Stimulated activated CD8-positive, alpha-beta memory T cell treated with anti-CD3 and anti-CD28 coated beads, Interleukin-2, amount 100 ng/mL, for 1 hour (primary cell): ENCODE data around the gene TGM2.

Source experiments
- DNase-seq, 2 donors: peaks; one replicate each; pipeline ENCODE4 v3.0.0-alpha.2; 2020; ENCODE audit warnings: low read depth in 2 of 2

TGM2 gene

DNA sequence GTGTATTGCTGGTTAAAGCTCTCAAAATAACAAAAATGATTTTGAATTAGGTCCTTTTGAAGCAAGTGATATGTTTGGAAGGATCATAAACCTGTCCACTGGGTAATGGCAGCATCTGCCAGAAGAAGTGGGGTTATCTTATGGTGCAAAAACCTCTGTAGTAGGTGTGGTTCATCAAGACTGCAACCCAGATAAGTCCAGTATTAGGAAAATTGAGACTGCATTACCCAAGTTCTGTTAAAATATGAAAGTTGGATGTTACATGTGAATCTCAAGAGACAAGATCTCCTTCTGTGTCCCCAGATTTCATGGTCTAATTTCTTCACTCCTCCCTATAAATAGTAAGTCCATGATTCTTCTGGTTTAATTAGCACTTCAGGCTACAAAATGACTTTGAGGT is 72.2 kb downstream of the TGM2 start:
- DNase-seq, result no peak

DNA sequence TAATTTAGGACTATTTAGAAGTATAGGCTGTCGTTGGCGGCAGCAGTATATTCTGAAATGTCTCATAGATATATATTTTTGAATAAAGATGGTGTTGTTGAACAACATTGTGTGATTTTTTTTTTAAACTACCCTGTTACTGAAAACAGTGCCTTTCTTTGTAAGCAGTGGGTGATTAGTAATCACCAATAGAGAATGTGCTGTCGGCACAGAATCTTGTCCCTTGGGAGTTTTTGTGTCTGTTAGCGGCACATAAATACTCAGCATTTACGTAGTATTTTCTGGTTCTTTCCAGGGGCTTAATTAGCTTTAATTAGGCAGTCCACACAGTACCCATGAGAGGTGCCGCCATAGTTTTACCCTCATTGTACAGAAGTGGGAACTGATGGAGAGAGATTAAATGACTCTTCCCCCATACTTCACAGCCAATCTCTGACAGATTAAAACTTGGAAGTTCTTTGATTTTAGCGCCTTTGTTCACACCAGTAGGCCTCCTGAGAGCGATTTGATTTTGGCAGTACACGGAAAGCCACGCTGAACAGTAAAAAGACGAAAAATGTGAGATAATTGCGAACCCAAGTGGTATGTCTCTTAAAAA is 72.7 kb downstream of the TGM2 start:
- DNase-seq, result no peak

DNA sequence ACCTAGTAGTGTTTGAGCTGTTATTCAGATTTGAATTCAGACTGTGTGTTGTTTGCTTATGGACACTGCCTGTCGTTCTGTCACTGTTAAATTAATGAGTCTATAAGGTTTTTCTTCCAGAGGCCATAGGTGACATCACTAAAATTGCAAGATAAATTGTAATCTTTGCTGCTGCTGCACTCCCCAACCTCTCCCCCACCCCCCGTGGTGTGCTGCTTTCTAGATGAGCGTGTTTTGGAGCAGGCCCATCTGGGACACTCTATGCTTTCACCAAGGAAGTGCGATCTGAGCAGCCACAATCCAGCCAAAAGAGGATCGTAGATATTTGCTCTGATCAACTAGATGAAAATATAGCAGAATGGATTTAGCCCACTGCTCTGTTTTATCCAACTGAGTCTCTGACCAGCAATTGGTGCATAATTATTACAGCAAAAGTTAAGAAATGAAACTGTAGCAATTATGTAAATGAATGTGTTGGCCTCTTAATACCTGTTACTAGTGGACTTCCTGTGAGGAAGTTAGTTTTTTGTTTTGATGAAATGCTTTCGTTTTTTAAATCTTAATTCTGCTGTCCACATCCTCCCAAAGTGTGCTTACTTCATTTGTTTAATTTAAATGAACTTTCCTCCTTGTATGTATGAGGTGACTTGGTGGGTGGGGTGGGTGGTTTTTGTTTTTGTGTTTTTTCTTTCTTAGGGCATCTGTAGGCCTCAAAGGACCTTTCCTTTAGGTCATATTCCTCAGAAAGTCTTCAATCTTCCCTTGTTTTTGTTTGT is 73.4 kb downstream of the TGM2 start:
- DNase-seq, result no peak

DNA sequence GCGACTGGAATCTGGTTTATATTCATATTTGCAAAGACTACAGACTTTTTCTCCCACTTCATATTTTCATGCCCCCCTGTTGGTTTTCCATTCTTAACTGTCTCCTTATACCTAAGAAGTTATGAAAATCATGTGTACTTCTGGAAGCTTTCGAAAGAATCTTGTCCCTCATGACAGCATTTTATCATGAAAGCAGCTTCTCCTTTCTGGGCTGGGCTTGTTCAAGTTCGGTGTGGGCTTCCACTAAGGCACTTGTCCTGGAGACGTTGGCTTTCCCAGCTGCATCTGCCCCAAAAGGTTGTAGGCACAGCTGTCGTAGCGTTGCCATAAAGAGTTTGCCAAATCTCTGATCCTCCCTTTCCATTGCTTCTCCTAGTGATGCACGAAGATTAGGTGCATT is 75.0 kb downstream of the TGM2 start:
- no peak for DNase-seq

DNA sequence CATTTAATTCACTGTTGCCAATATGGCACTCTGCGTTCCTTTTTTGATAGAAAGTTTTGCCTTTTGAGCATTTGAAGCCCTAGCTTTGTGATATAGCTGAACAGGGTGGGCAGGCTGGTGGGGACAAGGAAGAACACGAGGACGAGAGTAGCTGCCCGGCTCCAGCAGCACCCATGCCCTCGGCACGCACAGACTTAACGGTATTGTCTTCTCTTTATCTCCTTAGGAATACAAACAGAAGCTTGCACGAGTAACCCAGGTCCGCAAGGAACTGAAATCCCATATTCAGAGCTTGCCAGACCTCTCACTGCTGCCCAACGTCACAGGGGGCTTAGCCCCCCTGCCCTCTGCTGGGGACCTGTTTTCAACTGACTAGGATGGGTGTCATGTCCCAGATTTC is 75.6 kb downstream of the TGM2 start:
- no peak for DNase-seq

DNA sequence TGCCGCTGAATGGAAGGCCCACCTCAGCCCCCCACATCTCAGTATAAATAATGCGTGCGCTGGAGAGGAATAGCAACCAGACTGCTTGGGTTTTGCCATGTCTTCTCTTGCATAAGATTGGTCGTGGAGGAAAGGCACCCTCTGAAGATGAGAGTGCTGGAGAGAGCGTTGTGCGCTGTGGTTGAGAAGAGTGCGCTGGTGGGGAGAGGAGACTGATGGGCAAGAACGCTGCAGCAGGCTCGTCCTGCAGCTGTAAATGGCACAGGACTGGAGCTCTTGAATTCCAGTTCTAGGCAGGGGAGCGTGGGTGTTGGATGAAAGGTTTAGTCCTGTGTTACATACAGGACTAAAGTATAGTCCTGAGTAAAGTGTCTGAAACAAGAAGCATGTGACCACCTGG is 80.0 kb downstream of the TGM2 start:
- no peak for DNase-seq

DNA sequence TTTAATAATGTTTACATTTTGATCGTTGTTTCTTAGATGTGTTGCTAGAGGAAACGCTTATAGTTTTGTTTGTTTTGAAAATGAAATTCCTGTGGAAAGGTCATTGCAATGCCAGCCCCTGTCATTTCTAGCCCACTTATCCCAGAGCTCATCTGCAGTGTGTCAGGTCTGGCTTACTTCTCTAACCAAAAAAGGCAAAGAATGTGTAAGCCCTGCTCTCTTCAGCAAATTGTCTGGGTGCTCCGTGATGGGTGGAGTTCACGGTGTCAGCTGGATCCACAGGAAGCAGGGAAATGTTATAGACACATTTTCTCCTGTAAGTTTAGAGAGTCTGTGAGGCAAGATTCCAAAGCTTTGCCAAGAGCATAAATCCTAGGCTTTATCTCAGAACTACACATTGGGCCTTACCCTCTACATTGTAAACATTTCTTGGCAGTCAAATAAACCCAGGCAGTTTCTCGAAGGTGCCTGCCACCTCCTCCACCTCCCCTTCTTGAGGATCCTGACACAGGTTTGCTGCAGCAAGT is 80.6 kb downstream of the TGM2 start:
- DNase-seq, result no peak

DNA sequence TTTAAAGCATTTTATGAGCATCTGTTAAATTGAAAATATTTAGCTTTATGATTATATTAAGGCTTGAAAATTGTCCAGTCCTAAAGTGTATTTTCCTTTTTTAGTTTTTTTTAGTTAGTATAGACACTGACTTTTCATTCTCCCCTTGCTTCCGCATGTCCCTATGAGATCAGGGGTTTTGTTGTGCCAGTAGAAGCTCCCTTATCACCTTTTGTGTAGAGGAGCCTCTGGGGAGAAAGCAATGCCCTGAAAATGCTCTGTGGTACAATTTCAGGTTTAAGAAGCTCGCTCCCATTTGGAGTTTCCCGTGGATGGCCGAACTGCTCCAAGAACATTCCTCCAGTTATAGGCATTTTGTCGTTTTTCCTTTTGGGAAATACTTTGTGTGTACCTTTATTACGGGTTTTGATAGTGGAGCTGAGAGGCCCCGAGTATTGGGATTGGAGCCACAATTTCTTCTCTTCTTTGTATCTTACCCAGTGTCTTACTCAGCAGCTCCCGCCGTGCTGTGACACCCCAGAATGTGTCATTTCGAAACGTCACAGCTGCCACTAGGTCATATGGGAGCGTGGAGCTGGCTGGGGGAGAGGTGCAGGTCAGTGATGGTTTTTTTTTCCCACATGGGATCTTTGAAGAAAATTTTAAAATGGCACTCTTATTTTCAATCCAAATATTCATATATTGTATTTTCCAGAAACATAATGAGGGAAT is 81.6 kb downstream of the TGM2 start:
- no peak for DNase-seq

DNA sequence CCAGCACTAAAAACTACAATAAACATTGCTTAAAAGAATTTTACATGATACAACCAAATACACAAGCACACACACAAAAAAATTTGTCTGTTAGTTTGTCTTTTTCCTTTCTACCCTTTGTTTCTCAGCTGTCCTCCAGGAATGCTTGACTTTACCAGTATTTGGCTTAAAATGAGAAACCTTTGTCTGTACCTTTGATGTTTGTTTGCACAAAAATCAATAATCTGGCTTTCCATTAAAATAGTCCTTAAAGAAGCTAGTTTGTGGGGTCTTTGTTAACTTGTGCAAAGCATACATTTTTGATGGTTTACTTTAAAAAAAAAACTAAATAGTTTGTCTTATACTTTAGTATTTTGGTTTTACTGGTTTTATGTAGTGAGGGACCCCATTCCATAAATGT is 82.2 kb downstream of the TGM2 start:
- no peak for DNase-seq

DNA sequence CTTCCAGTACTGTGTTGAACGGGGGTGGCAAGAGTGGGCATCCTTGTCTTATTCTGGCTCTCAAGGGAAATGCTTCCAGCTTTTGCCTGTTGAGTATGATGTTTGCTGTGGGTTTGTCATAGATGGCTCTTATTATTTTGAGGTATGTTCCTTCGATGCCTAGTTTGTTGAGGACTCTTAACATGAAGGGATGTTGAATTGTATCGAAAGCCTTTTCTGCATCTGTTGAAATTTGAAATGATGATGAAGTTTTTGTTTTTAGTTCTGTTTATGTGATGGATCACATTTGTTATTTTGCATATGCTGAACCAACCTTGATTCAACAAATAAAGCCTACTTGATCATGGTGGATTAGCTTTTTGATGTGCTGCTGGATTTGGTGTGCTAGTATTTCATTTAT is 83.5 kb downstream of the TGM2 start:
- DNase-seq, result no peak

DNA sequence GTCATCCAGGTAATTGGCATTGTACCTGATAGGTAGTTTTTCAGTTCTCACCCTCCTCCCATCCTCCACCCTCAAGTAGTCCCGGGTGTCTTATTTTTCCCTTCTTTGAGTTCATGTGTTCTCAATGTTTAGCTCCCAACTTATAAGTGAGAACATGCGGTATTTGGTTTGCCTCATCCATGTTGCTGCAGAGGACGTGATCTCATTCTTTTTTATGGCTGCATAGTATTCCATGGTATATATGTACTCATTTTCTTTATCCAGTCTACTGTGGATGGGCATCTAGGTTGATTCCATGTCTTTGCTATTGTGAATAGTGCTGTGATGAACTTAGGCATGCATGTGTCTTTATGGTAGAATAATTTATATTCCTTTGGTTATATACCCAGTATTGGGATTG is 85.7 kb downstream of the TGM2 start:
- no peak for DNase-seq

DNA sequence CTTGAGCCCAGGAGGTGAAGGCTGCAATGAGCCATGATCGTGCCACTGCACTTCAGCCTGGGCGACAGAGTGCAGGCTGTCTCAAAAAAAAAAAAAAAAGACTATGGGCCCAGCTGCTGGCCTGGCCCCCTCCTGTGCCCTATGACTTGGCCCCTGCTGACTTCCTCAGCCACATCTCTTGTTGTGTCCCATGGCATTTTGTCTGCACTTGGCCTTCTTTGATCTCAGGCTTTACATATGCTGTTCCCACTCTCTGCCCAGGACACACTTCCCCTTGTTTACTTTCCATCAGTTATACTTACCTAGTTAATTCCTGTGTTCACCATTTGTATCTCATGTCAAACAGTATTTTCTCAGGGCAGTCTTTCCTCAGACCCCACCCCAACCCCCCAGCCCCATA is 87.0 kb downstream of the TGM2 start:
- DNase-seq, result no peak
